ENCODE measurements around the gene SAMD11.

The SAMD11 gene

GRCh38 chr1:930633-931138 is 7.0 kb downstream of the SAMD11 start:
- no peak for DNase-seq
- Mint-ChIP-seq H3K4me3 (no peak overlapping the region), H3K9me3 (no peaks in the 10 kb centered on the region), H3K36me3 (no peaks in the 10 kb centered on the region), H3K27ac (no peak overlapping the region), H3K27me3 (peaks cover 89% of the 10 kb centered on the region), H3K4me1 (peaks cover 3% of the 10 kb centered on the region)
- CTCF ChIA-PET, result interaction anchor here (1.3 to 1.8 kb wide), 2 partner anchors 9 to 10 kb away, joined by 4 to 5 read pairs; no protein-coding TSS in a partner anchor

GRCh38 chr1:931380-932172 is 7.9 kb downstream of the SAMD11 start:
- H3K9me3 Mint-ChIP-seq, result no peaks in the 10 kb centered on the region
- peaks cover 89% of the 10 kb centered on the region for H3K27me3 Mint-ChIP-seq
- no peak overlapping the region for H3K27ac Mint-ChIP-seq
- no peak for DNase-seq
- CTCF ChIA-PET, result interaction anchor here (1.3 to 1.8 kb wide), 2 partner anchors 8 to 9 kb away, joined by 4 to 5 read pairs; no protein-coding TSS in a partner anchor
- H3K4me1 Mint-ChIP-seq, result no peaks in the 10 kb centered on the region
- no peaks in the 10 kb centered on the region for H3K36me3 Mint-ChIP-seq
- H3K4me3 Mint-ChIP-seq, result no peak overlapping the region

GRCh38 chr1:932173-932510 is 8.4 kb downstream of the SAMD11 start:
- Mint-ChIP-seq H3K27me3 (peaks cover 89% of the 10 kb centered on the region), H3K4me1 (no peaks in the 10 kb centered on the region), H3K27ac (no peak overlapping the region), H3K36me3 (no peaks in the 10 kb centered on the region), H3K4me3 (no peak overlapping the region), H3K9me3 (no peaks in the 10 kb centered on the region)
- DNase-seq, result no peak
- CTCF ChIA-PET, result no interaction called here

GRCh38 chr1:932776-933602 is 9.3 kb downstream of the SAMD11 start:
- Mint-ChIP-seq H3K27me3 (peaks cover 87% of the 10 kb centered on the region), H3K9me3 (no peaks in the 10 kb centered on the region), H3K36me3 (no peaks in the 10 kb centered on the region), H3K27ac (no peak overlapping the region), H3K4me1 (no peaks in the 10 kb centered on the region), H3K4me3 (no peak overlapping the region)
- CTCF ChIA-PET, result no interaction called here
- DNase-seq, result no peak

- Mint-ChIP-seq H3K27me3 (peaks cover 87% of the 10 kb centered on the region), H3K4me1 (no peaks in the 10 kb centered on the region), H3K4me3 (no peak overlapping the region), H3K9me3 (no peaks in the 10 kb centered on the region), H3K27ac (no peak overlapping the region), H3K36me3 (no peaks in the 10 kb centered on the region)
- CTCF ChIA-PET, result no interaction called here
- no peak for DNase-seq
Observed at GRCh38 chr1:933603-933940, 9.8 kb downstream of the SAMD11 start.

- no peaks in the 10 kb centered on the region for H3K9me3 Mint-ChIP-seq
- H3K27me3 Mint-ChIP-seq, result peaks cover 87% of the 10 kb centered on the region
- CTCF ChIA-PET, result no interaction called here
- no peaks in the 10 kb centered on the region for H3K36me3 Mint-ChIP-seq
- no peak overlapping the region for H3K27ac Mint-ChIP-seq
- no peak overlapping the region for H3K4me3 Mint-ChIP-seq
- DNase-seq, result no peak
- no peaks in the 10 kb centered on the region for H3K4me1 Mint-ChIP-seq
Observed at GRCh38 chr1:934991-935750, 11.4 kb downstream of the SAMD11 start.

DNA sequence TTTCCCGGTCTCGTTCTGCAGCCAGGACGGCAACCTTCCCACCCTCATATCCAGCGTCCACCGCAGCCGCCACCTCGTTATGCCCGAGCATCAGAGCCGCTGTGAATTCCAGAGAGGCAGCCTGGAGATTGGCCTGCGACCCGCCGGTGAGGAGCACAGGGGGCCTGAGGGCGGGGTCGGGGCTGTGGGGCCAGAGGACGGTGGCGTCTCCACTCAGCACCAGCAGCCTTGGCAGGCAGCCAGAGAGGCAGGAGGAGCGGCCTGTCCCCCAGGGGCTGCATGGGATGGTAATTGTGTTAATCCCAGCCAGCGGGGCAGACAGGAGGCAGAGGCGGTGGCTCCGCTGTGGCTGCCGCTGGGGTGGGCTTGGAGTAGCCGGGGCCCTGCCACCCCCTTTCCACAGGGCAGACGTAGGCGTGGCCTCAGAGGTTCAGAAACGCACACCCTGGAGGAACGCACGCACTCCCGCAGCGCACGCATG is 12.1 kb downstream of the SAMD11 start:
- H3K4me1 Mint-ChIP-seq, result peaks cover 2% of the 10 kb centered on the region
- H3K27ac Mint-ChIP-seq, result no peak overlapping the region
- H3K9me3 Mint-ChIP-seq, result no peaks in the 10 kb centered on the region
- peaks cover 87% of the 10 kb centered on the region for H3K27me3 Mint-ChIP-seq
- no peaks in the 10 kb centered on the region for H3K36me3 Mint-ChIP-seq
- no peak for DNase-seq
- no peak overlapping the region for H3K4me3 Mint-ChIP-seq
- CTCF ChIA-PET, result no interaction called here

DNA sequence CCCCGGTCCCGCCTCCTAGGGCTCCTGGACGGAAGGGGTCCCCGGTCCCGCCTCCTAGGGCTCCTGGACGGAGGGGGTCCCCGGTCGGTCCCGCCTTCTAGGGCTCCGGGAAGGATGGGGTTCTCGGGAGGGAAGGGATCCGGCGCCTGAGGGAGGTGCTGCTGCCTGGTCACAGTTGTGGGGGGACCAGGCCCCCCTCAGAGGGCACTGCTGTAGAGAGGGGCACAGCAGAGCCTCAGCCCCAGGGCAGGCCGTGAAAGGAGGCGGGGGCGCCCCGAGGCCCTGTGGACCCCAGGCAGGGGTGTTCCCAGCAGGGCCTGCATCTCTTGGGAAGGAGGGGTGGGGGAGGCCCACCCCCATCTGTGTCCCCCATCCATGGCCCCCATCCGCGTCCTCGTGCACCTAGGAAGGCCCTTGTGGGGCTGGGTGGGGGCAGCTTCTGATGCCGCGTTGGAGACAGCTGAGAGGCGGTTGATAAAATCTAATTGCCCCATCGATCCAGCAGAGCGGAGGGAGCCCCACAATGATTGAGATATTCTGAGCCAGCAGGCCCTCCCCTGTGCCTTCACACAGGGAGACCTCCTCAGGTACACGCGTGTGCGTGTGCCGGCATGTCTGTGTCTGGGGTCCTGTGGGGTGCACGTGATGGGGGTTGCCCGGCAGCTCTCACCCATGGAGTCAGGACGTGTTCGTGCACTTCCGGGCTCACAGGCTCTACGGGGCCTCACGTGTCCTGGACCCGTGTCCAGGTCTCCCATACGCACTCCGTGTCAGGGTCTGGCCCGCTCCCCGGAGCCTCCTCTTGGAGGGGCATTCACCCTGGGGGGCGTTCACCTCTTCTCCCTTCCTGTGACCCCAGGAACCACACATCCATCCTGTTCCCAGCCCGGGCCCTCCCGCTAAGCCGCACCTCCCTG is 12.9 kb downstream of the SAMD11 start:
- no peaks in the 10 kb centered on the region for H3K9me3 Mint-ChIP-seq
- DNase-seq, result no peak
- no peak overlapping the region for H3K4me3 Mint-ChIP-seq
- H3K36me3 Mint-ChIP-seq, result no peaks in the 10 kb centered on the region
- peaks cover 7% of the 10 kb centered on the region for H3K4me1 Mint-ChIP-seq
- no peak overlapping the region for H3K27ac Mint-ChIP-seq
- H3K27me3 Mint-ChIP-seq, result peaks cover 88% of the 10 kb centered on the region
- CTCF ChIA-PET, result no interaction called here

GRCh38 chr1:937521-937920 is 13.8 kb downstream of the SAMD11 start:
- CTCF ChIA-PET, result interaction anchor here (1.0 to 1.3 kb wide), 3 partner anchors 35 to 76 kb away, joined by 3 to 5 read pairs (median 4); partner anchors contain the start of gene ISG15
- H3K27me3 Mint-ChIP-seq, result peaks cover 84% of the 10 kb centered on the region

DNA sequence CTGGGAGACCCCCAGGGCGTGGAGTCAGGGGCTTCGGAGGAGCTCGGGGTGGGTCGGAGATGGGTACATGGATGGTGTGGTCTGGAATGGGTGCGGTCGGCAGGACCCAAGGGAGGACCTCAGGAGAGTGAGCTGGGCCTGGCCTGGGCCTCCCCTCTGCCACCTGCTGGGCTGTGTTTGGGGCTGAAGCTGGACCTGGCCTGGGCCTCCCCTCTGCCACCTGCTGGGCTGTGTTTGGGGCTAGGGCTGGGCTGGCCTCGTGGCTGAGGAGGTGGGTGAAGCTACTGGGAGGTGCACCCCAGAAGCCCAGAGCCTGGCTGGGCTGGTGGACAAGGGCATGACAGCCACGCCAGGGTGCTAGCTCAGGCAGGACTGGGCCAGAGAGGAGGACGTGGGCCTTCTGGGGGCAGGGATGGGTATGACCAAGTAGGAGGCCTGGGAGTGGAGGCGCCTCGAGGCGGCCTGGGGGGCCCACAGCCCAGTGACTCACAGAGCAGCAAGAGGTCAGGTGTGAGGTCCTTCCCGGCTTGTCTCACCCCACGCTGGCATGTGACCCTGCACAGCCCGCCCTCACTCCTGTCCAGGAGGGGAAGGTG is 14.5 kb downstream of the SAMD11 start:
- Mint-ChIP-seq H3K36me3 (no peaks in the 10 kb centered on the region), H3K27me3 (peaks cover 86% of the 10 kb centered on the region), H3K4me3 (no peak overlapping the region), H3K27ac (no peak overlapping the region), H3K9me3 (no peaks in the 10 kb centered on the region), H3K4me1 (peaks cover 7% of the 10 kb centered on the region)
- peak; percentile 39 for DNase-seq
- CTCF ChIA-PET, result interaction anchor here (1.0 to 1.3 kb wide), 4 partner anchors 32 to 75 kb away, joined by 3 to 5 read pairs (median 4); partner anchors contain the start of gene ISG15

More at GRCh38 chr1:937521-937920, 13.8 kb downstream of the SAMD11 start:
- Mint-ChIP-seq H3K36me3 (no peaks in the 10 kb centered on the region), H3K27ac (no peak overlapping the region), H3K4me1 (peaks cover 7% of the 10 kb centered on the region), H3K9me3 (no peaks in the 10 kb centered on the region), H3K4me3 (no peak overlapping the region)
- no peak for DNase-seq

DNA sequence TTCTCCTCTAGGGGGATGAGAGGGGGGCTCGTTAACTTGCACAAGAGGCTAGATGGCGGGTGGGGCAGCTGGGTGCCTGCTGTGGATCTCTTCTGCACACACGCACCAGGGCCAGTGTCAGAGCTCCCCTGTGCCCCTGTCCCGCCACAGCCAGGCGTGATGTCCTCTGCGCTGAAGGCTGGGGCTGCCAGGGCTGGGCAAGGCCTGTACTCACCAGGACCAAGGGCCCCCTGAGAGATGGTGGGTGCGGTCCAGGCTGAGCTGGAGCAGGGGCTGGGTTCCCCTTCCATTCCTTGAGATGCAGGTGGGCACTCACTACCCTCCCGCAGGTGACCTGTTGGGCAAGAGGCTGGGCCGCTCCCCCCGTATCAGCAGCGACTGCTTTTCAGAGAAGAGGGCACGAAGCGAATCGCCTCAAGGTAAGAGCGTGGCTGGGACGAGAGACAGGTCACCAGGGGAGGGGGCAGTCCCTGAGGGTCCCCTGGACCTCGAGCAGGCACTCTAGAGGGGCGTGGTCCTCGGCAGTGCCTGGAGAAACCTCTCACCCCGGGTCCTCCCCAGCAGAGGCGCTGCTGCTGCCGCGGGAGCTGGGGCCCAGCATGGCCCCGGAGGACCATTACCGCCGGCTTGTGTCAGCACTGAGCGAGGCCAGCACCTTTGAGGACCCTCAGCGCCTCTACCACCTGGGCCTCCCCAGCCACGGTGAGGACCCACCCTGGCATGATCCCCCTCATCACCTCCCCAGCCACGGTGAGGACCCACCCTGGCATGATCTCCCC is 15.2 kb downstream of the SAMD11 start:
- peaks cover 86% of the 10 kb centered on the region for H3K27me3 Mint-ChIP-seq
- peak overlapping the region; percentile 28 for H3K27ac Mint-ChIP-seq
- H3K4me3 Mint-ChIP-seq, result no peak overlapping the region
- no peak for DNase-seq
- no peaks in the 10 kb centered on the region for H3K36me3 Mint-ChIP-seq
- no peaks in the 10 kb centered on the region for H3K9me3 Mint-ChIP-seq
- CTCF ChIA-PET, result interaction anchor here (1.0 to 2.3 kb wide), 7 partner anchors 8 to 75 kb away, joined by 3 to 5 read pairs (median 5); partner anchors contain the start of gene ISG15
- peaks cover 7% of the 10 kb centered on the region for H3K4me1 Mint-ChIP-seq

- Mint-ChIP-seq H3K36me3 (no peaks in the 10 kb centered on the region), H3K27ac (peak overlapping the region; percentile 28), H3K4me3 (no peak overlapping the region), H3K27me3 (peaks cover 91% of the 10 kb centered on the region), H3K4me1 (peaks cover 7% of the 10 kb centered on the region), H3K9me3 (no peaks in the 10 kb centered on the region)
- CTCF ChIA-PET, result interaction anchor here (1.0 to 2.3 kb wide), 4 partner anchors 9 to 37 kb away, joined by 3 to 5 read pairs (median 4); no protein-coding TSS in a partner anchor
- no peak for DNase-seq
Observed at GRCh38 chr1:939511-940106, 15.9 kb downstream of the SAMD11 start.

Measured in activated naive CD4-positive, alpha-beta T cell treated with anti-CD3 and anti-CD28 coated beads, Interleukin-2, amount 10 ng/mL, durations not matched to agents 7 days and 5 days (primary cell).